Activated naive CD8-positive, alpha-beta T cell treated with anti-CD3 and anti-CD28 coated beads, Interleukin-2, amount 10 ng/mL, durations not matched to agents 7 days and 5 days (primary cell): ENCODE data around the gene BTNL8. TPM values are rescaled to one million over a fixed set of nuclear protein-coding genes. Genes with fewer than 3 reads are reported as not detected.

ENCODE experiments used
- ATAC-seq: fragments of 150-1000 bp; cut with Tn5 transposase; one replicate; pipeline ENCODE4 v1.10.0; 2021; ENCODE audit warnings: low read depth, moderate library complexity
- POLR2A ChIA-PET: fragments of 350-600 bp; sonication (Branson Sonifier 250); formaldehyde crosslinking; loops from one replicate; lab custom pipeline; 2021; ENCODE audit warnings: antibody characterized with exemption; lab: Charles Lee
- DNase-seq: peaks from one replicate; pipeline ENCODE4 v3.0.0; 2021
- H3K27ac Mint-ChIP-seq: one replicate; pipeline ENCODE4 v1.8.0; 2022; ENCODE audit warnings: mild to moderate bottlenecking, mixed read lengths
- H3K27me3 Mint-ChIP-seq: one replicate; pipeline ENCODE4 v1.8.0; 2022; ENCODE audit warnings: mild to moderate bottlenecking, moderate library complexity, mixed read lengths
- H3K36me3 Mint-ChIP-seq: one replicate; pipeline ENCODE4 v1.8.0; 2021; ENCODE audit warnings: mild to moderate bottlenecking, mixed read lengths
- H3K4me1 Mint-ChIP-seq: one replicate; pipeline ENCODE4 v1.8.0; 2021; ENCODE audit warnings: mixed read lengths
- H3K4me3 Mint-ChIP-seq: one replicate; pipeline ENCODE4 v1.8.0; 2022; ENCODE audit warnings: mild to moderate bottlenecking, moderate library complexity, mixed read lengths
- H3K9me3 Mint-ChIP-seq: one replicate; pipeline ENCODE4 v1.8.0; 2021; ENCODE audit warnings: mixed read lengths
- total RNA-seq, 2 experiments: library from RNA; stranded (reverse); gene quantifications; one replicate each; pipeline ENCODE4 v1.2.3, GENCODE V29; 2021

BTNL8 gene
- total RNA-seq, 2 experiments from 2014 or later = not detected

DNA sequence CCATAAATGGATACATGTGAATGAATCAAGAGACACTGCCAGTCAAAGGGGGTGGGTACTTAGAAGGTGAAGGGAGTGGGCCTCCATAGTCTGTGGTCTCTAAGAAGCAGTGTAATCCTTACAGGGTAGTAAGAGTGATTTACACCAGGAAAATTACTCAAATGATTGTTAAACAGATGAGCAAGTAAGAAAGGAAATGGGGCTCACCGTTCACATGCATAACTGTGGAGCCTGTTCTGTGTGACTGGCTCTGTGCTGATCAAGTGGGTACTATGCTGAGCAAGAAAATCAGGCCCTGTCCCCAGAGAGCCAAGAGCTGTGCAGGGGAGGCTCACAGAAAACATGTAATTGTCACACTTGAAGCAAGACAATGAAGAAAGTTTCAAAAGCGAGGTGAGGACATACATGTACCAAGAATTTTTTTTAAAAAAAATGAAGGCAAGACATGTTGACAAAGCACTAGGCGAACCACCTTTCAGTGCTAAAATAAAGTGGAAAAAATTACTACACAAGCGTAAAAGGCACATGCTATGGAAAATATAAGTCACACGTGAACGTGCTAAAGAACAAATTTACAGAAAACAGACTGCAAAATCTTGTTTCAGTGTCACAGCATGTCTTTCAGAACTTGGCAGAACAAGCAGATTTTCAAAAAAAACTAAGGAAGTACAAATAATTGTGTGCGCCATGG lies 2.5 kb downstream of the BTNL8 start:
- no peak for ATAC-seq
- H3K36me3 Mint-ChIP-seq = no peaks in the 10 kb centered on the region
- no peak for DNase-seq
- no peak overlapping the region for H3K4me3 Mint-ChIP-seq
- H3K9me3 Mint-ChIP-seq = peaks cover 1% of the 10 kb centered on the region
- POLR2A ChIA-PET = no interaction called here
- H3K27ac Mint-ChIP-seq = no peak overlapping the region
- H3K27me3 Mint-ChIP-seq = peaks cover 2% of the 10 kb centered on the region
- no peaks in the 10 kb centered on the region for H3K4me1 Mint-ChIP-seq

DNA sequence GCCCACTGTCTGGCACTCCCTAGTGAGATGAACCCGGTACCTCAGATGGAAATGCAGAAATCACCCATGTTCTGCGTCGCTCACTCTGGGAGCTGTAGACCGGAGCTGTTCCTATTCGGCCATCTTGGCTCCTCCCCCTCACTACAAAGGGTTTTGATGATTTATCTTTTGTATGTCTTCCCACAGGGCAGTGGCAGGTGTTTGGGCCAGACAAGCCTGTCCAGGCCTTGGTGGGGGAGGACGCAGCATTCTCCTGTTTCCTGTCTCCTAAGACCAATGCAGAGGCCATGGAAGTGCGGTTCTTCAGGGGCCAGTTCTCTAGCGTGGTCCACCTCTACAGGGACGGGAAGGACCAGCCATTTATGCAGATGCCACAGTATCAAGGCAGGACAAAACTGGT lies 9.4 kb downstream of the BTNL8 start:
- POLR2A ChIA-PET = no interaction called here
- Mint-ChIP-seq H3K9me3 (peaks cover 1% of the 10 kb centered on the region), H3K27me3 (peaks cover 2% of the 10 kb centered on the region), H3K4me3 (no peak overlapping the region), H3K27ac (no peak overlapping the region), H3K4me1 (peaks cover 2% of the 10 kb centered on the region), H3K36me3 (no peaks in the 10 kb centered on the region)
- DNase-seq (no peak), ATAC-seq (no peak)

- Mint-ChIP-seq H3K9me3 (peaks cover 1% of the 10 kb centered on the region), H3K27me3 (peaks cover 2% of the 10 kb centered on the region), H3K27ac (no peak overlapping the region), H3K36me3 (no peaks in the 10 kb centered on the region), H3K4me3 (no peak overlapping the region), H3K4me1 (peaks cover 2% of the 10 kb centered on the region)
- no peak for ATAC-seq
- no peak for DNase-seq
- POLR2A ChIA-PET = no interaction called here
Observed at GRCh38 chr5:180908998-180909731, 10.2 kb downstream of the BTNL8 start.

GRCh38 chr5:180909782-180910181 lies 10.8 kb downstream of the BTNL8 start:
- DNase-seq (no peak), ATAC-seq (no peak)
- Mint-ChIP-seq H3K4me1 (peaks cover 2% of the 10 kb centered on the region), H3K27me3 (peaks cover 2% of the 10 kb centered on the region), H3K9me3 (peaks cover 1% of the 10 kb centered on the region), H3K36me3 (no peaks in the 10 kb centered on the region), H3K4me3 (no peak overlapping the region), H3K27ac (no peak overlapping the region)
- POLR2A ChIA-PET = no interaction called here

DNA sequence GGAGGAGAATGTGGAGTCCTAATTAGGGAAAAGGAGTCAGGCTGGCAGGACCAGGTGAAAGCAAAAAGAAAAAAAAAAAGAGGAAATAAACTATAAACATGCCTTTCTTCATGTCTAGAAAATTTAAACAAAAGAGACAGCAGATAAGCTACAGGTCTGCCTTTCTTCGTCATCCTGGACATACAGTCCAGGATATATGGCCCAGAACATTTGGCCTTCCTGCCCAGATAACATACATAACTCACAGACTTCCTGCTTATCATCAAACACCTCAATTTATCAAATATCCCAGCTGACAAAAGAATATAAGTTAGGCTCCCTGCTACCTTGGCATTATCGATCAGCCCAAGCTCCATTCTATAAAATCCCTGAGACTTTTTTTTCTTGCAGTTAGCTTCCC lies 11.2 kb downstream of the BTNL8 start:
- peaks cover 1% of the 10 kb centered on the region for H3K9me3 Mint-ChIP-seq

GRCh38 chr5:180910735-180911134 lies 11.8 kb downstream of the BTNL8 start:
- no peak overlapping the region for H3K27ac Mint-ChIP-seq
- POLR2A ChIA-PET = no interaction called here
- DNase-seq (no peak), ATAC-seq (no peak)
- peaks cover under 1% of the 10 kb centered on the region for H3K27me3 Mint-ChIP-seq
- no peak overlapping the region for H3K4me3 Mint-ChIP-seq
- peaks cover 1% of the 10 kb centered on the region for H3K9me3 Mint-ChIP-seq
- no peaks in the 10 kb centered on the region for H3K36me3 Mint-ChIP-seq
- H3K4me1 Mint-ChIP-seq = peaks cover 2% of the 10 kb centered on the region

More for the DNA sequence above, 11.2 kb downstream of the BTNL8 start:
- no peaks in the 10 kb centered on the region for H3K36me3 Mint-ChIP-seq
- POLR2A ChIA-PET = no interaction called here
- H3K4me1 Mint-ChIP-seq = peaks cover 2% of the 10 kb centered on the region
- DNase-seq = no peak
- H3K27me3 Mint-ChIP-seq = peaks cover 2% of the 10 kb centered on the region
- no peak for ATAC-seq
- no peak overlapping the region for H3K4me3 Mint-ChIP-seq
- H3K27ac Mint-ChIP-seq = no peak overlapping the region

- Mint-ChIP-seq H3K27me3 (peaks cover 6% of the 10 kb centered on the region), H3K27ac (no peak overlapping the region), H3K9me3 (peaks cover 1% of the 10 kb centered on the region), H3K36me3 (no peaks in the 10 kb centered on the region), H3K4me1 (peaks cover 2% of the 10 kb centered on the region), H3K4me3 (no peak overlapping the region)
- POLR2A ChIA-PET = no interaction called here
- DNase-seq = no peak
- no peak for ATAC-seq
Observed at GRCh38 chr5:180914646-180915045, 15.7 kb downstream of the BTNL8 start.

DNA sequence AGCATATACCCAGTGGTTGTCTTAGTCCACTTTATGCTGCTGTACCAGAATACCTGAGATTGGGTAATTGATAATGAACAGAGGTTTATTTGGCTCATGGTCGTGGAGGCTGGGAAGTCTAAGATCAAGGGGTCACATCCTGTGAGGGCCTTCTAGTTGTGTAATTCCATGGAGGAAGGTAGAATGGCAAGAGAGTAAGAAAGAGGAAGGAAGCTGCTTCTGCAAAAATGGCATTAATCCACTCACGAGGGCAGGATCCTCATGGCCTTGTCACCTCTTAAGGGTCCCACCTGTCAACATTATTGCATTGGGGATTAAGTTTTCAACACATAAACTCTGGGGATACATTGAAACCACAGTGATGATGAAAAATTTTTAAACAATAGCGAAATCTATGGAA lies 17.0 kb downstream of the BTNL8 start:
- ATAC-seq = no peak
- DNase-seq = no peak
- no peak overlapping the region for H3K27ac Mint-ChIP-seq
- POLR2A ChIA-PET = no interaction called here
- H3K27me3 Mint-ChIP-seq = peaks cover 8% of the 10 kb centered on the region
- peaks cover 2% of the 10 kb centered on the region for H3K9me3 Mint-ChIP-seq
- H3K4me3 Mint-ChIP-seq = no peak overlapping the region
- no peaks in the 10 kb centered on the region for H3K36me3 Mint-ChIP-seq
- no peaks in the 10 kb centered on the region for H3K4me1 Mint-ChIP-seq

DNA sequence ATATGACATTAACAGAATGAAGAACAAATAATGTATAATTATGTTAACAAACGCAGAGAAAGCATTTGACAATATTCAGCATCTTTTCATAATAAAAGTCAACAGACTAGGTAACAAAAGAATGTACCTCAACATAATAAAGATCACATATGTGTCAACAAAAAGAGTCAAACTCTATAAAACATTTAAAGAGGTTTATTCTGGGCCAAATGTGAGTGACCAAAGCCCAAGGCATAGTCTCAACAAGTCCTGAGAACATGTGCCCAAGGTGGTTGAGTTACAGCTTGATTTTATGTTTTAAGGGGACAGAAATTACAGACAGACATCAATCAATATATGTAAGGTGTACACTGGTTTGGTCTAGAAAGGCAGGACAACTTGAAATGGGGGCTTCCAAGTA lies 19.4 kb downstream of the BTNL8 start:
- no peak for ATAC-seq
- peaks cover 17% of the 10 kb centered on the region for H3K27me3 Mint-ChIP-seq
- no peak overlapping the region for H3K4me3 Mint-ChIP-seq
- DNase-seq = no peak
- H3K9me3 Mint-ChIP-seq = peaks cover 9% of the 10 kb centered on the region
- POLR2A ChIA-PET = no interaction called here
- no peak overlapping the region for H3K27ac Mint-ChIP-seq
- no peaks in the 10 kb centered on the region for H3K36me3 Mint-ChIP-seq
- no peaks in the 10 kb centered on the region for H3K4me1 Mint-ChIP-seq

DNA sequence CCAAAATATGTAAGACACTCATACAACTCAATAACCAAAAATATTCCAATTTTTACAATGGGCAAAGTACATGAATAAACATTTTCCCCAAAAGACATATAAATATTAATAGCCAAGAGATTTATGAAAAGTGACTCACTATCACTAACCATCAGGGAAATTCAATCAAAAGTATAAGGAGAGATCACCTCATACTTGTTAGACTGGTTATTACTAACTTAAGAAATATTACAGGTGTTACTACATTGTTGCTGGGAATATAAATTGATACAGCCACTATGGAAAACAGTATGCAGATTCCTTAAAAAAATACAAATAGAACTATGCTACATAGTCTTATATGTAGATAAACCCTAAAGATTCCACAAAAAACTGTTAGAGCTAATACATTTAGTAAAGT lies 21.8 kb downstream of the BTNL8 start:
- H3K27me3 Mint-ChIP-seq = peaks cover 26% of the 10 kb centered on the region
- no peaks in the 10 kb centered on the region for H3K36me3 Mint-ChIP-seq
- H3K9me3 Mint-ChIP-seq = peaks cover 13% of the 10 kb centered on the region
- no peaks in the 10 kb centered on the region for H3K4me1 Mint-ChIP-seq
- no peak for DNase-seq
- no peak overlapping the region for H3K4me3 Mint-ChIP-seq
- ATAC-seq = no peak
- POLR2A ChIA-PET = no interaction called here
- H3K27ac Mint-ChIP-seq = no peak overlapping the region

DNA sequence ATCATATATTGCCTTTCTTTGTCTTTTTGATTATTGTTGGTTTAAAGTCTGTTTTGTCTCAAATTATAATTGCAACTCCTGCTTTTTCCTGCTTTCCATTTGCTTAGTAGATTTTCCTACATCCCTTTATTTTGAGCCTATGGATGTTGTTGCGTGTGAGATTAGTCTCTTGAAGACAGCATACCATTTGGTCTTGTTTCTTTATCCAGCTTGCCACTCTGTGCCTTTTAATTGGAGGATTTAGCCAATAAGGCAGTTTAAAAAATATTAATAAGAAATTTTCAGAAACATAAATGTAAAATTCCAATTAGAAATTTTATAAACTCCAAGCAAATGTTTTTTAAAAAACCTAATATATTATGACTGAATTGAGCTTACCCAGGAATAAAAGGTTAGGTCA lies 24.0 kb downstream of the BTNL8 start:
- POLR2A ChIA-PET = no interaction called here
- ATAC-seq = no peak
- H3K27ac Mint-ChIP-seq = no peak overlapping the region
- H3K27me3 Mint-ChIP-seq = peaks cover 28% of the 10 kb centered on the region
- H3K36me3 Mint-ChIP-seq = no peaks in the 10 kb centered on the region
- H3K4me3 Mint-ChIP-seq = no peak overlapping the region
- no peaks in the 10 kb centered on the region for H3K4me1 Mint-ChIP-seq
- peaks cover 13% of the 10 kb centered on the region for H3K9me3 Mint-ChIP-seq
- no peak for DNase-seq

- peaks cover 5% of the 10 kb centered on the region for H3K9me3 Mint-ChIP-seq
- peaks cover 27% of the 10 kb centered on the region for H3K27me3 Mint-ChIP-seq
- no peaks in the 10 kb centered on the region for H3K36me3 Mint-ChIP-seq
- H3K4me3 Mint-ChIP-seq = no peak overlapping the region
- DNase-seq (no peak), ATAC-seq (no peak)
- no peaks in the 10 kb centered on the region for H3K4me1 Mint-ChIP-seq
- no peak overlapping the region for H3K27ac Mint-ChIP-seq
- POLR2A ChIA-PET = no interaction called here
Observed at GRCh38 chr5:180932660-180933059, 33.7 kb downstream of the BTNL8 start.

GRCh38 chr5:180935203-180935602 lies 36.2 kb downstream of the BTNL8 start:
- no peak overlapping the region for H3K4me3 Mint-ChIP-seq
- H3K27me3 Mint-ChIP-seq = peaks cover 20% of the 10 kb centered on the region
- H3K4me1 Mint-ChIP-seq = no peaks in the 10 kb centered on the region
- DNase-seq = no peak
- H3K36me3 Mint-ChIP-seq = no peaks in the 10 kb centered on the region
- POLR2A ChIA-PET = no interaction called here
- no peak for ATAC-seq
- peaks cover 5% of the 10 kb centered on the region for H3K9me3 Mint-ChIP-seq
- H3K27ac Mint-ChIP-seq = no peak overlapping the region

DNA sequence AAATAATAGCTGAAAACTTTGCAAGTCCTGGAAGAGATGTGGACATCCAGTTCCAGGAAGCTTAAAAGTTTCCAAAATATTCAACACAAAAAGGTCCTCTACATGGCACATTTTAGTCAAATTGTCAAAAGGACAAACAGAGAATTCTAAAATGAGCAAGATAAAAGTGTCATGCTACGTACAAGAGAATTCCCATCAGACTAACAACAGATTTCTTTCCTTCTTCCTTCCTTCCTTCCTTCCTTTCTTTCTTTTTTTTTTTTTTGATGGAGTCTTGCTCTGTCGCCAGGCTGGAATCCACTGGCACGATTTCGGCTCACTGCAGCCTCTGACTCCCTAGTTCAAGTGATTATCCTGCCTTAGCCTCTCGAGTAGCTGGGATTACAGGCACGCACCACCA lies 39.3 kb downstream of the BTNL8 start:
- H3K9me3 Mint-ChIP-seq = peaks cover 6% of the 10 kb centered on the region
- POLR2A ChIA-PET = no interaction called here
- DNase-seq = no peak
- no peak overlapping the region for H3K27ac Mint-ChIP-seq
- no peak overlapping the region for H3K4me3 Mint-ChIP-seq
- H3K27me3 Mint-ChIP-seq = peaks cover 27% of the 10 kb centered on the region
- ATAC-seq = no peak
- no peaks in the 10 kb centered on the region for H3K4me1 Mint-ChIP-seq
- no peaks in the 10 kb centered on the region for H3K36me3 Mint-ChIP-seq
